ENCODE data around the gene NOTCH1. TPM values are rescaled to one million over a fixed set of nuclear protein-coding genes. Genes with fewer than 3 reads are reported as not detected.
"Not testable (repeated sequence)": the region's sequence is repeated elsewhere in the genome, so short reads cannot be mapped to it uniquely, and the experiment has no call there.

NOTCH1 gene
- total and polyA plus RNA-seq, 3 experiments from 2014 or later = 5.1 to 79.5 (median 70.0) TPM

DNA sequence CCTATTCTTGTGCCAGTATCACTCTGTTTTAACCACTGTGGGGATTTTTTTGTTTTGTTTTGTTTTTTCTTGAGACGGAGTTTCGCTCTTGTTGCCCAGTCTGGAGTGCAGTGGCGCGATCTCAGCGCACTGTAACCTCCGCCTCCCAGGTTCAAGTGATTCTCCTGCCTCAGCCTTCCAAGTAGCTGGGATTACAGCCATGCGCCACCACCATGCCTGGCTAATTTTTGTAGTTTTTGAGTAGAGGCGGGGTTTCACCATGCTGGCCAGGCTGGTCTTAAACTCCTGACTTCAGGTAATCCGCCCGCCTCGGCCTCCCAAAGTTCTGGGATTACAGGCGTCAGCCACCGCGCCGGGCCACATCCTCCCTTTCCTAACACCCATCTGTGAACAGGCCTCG lies 28.8 kb upstream of the NOTCH1 start:
- H3K36me3 ChIP-seq (ENCODE audit: insufficient read depth, low read length); H3K27ac ChIP-seq (ENCODE audit: low read depth, low read length); H3K27me3 ChIP-seq (ENCODE audit: insufficient read depth, low read length, poor library complexity, severe bottlenecking); H3K9me3 Mint-ChIP-seq; H3K9me3 ChIP-seq (ENCODE audit: low read length); H3K4me1 Mint-ChIP-seq; H3K27me3 Mint-ChIP-seq; H3K4me3 ChIP-seq (ENCODE audit: low read length); H3K36me3 Mint-ChIP-seq; H3K4me3 Mint-ChIP-seq; H3K4me1 ChIP-seq (ENCODE audit: insufficient read depth, low read length); DNase-seq: not testable (repeated sequence)
- POLR2A ChIA-PET = interaction anchor here (0.6 kb wide), 1 partner anchor 1002 kb away, joined by 6 read pairs; no protein-coding TSS in a partner anchor
- CTCF ChIA-PET = interaction anchor here (1.4 kb wide), 1 partner anchor 86 kb away, joined by 4 read pairs; no protein-coding TSS in a partner anchor
- H3K27ac Mint-ChIP-seq = peak overlapping the region in 1 of 8 donors; percentile 35

- no peaks in the 10 kb centered on the region for H3K9me3 Mint-ChIP-seq
- CTCF ChIA-PET = no interaction called here
- peak overlapping the region in 3 of 7 donors; percentile 54 to 82 (median 64) for H3K4me3 Mint-ChIP-seq
Observed at GRCh38 chr9:136572828-136573625, 27.2 kb upstream of the NOTCH1 start.

DNA sequence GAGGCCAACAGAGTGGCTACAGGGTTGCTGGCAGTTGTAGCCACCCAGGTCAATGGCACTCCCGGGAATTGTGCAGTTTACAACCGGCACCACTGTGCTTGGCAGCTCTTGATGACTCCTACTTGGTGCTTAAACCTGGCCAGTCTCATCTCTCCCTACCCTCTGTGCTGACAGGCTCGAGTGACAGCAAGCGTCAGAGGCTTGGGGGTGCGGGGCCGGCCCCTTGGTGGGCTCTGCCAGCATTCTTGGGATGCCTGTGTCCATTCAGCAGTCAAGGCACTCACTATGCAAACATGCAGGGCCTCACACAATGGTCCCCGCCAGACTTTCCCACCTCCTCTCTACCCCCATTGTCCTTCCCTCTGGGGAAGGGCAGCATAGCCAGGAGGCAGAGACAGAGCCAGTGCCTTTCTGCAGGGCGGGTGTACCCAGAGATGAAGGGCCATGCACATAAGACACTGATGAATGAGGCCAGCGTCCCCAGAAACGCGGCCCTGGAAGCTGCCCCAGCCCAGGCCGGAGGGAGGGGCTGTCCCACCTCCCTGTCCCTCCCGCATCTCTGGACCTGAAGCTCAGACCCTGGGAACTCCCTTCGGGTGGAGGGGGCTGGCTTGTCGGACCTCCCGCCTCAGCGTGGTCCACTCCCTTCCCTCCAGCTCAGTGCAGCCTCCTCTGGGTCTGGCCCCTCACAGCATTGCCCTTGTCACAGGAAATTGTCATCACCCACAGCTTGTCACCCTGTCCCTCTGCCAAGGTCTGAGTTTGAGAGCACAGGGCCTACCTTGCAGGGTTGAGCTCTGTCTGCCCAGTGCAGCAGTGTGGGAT lies 26.4 kb upstream of the NOTCH1 start:
- peak in 1 of 5 donors; percentile 21 for DNase-seq
- H3K36me3 ChIP-seq (ENCODE audit: insufficient read depth, low read length) = no peaks in the 10 kb centered on the region
- H3K9me3 ChIP-seq (ENCODE audit: low read length) = no peaks in the 10 kb centered on the region
- no peaks in the 10 kb centered on the region for H3K36me3 Mint-ChIP-seq
- POLR2A ChIA-PET = no interaction called here
- CTCF ChIA-PET = no interaction called here
- H3K4me1 ChIP-seq (ENCODE audit: insufficient read depth, low read length) = no peaks in the 10 kb centered on the region
- peak overlapping the region in 5 of 8 donors; percentile 27 to 94 (median 82) for H3K27ac Mint-ChIP-seq
- H3K4me3 ChIP-seq (ENCODE audit: low read length) = no peak overlapping the region
- H3K27me3 ChIP-seq (ENCODE audit: insufficient read depth, low read length, poor library complexity, severe bottlenecking) = no peaks in the 10 kb centered on the region
- no peak overlapping the region for H3K27ac ChIP-seq (ENCODE audit: low read depth, low read length)
- peak overlapping the region in 2 of 7 donors; percentile 51 to 54 for H3K4me3 Mint-ChIP-seq
- peaks cover 0 to 7% (median 4%) of the 10 kb centered on the region in 3 donors for H3K4me1 Mint-ChIP-seq
- no peaks in the 10 kb centered on the region for H3K9me3 Mint-ChIP-seq
- peaks cover 0 to 2% of the 10 kb centered on the region in 2 donors for H3K27me3 Mint-ChIP-seq

More at GRCh38 chr9:136572828-136573625, 27.2 kb upstream of the NOTCH1 start:
- H3K36me3 ChIP-seq (ENCODE audit: insufficient read depth, low read length) = no peaks in the 10 kb centered on the region
- DNase-seq = no peak
- no peak overlapping the region for H3K27ac ChIP-seq (ENCODE audit: low read depth, low read length)
- H3K4me3 ChIP-seq (ENCODE audit: low read length) = no peak overlapping the region
- H3K4me1 ChIP-seq (ENCODE audit: insufficient read depth, low read length) = no peaks in the 10 kb centered on the region
- no peaks in the 10 kb centered on the region for H3K9me3 ChIP-seq (ENCODE audit: low read length)
- Mint-ChIP-seq H3K27ac (peak overlapping the region in 4 of 8 donors; percentile 49 to 94 (median 86)), H3K36me3 (no peaks in the 10 kb centered on the region), H3K4me1 (peaks cover 0 to 7% (median 4%) of the 10 kb centered on the region in 3 donors), H3K27me3 (peaks cover 0 to 2% of the 10 kb centered on the region in 2 donors)
- POLR2A ChIA-PET = no interaction called here
- H3K27me3 ChIP-seq (ENCODE audit: insufficient read depth, low read length, poor library complexity, severe bottlenecking) = no peaks in the 10 kb centered on the region

- POLR2A ChIA-PET = no interaction called here
Observed at GRCh38 chr9:136571531-136571930, 25.7 kb upstream of the NOTCH1 start.

GRCh38 chr9:136570916-136571315 lies 25.1 kb upstream of the NOTCH1 start:
- Histone ChIP-seq H3K27me3 (ENCODE audit: insufficient read depth, low read length, poor library complexity, severe bottlenecking) (no peaks in the 10 kb centered on the region), H3K4me1 (ENCODE audit: insufficient read depth, low read length) (no peaks in the 10 kb centered on the region), H3K36me3 (ENCODE audit: insufficient read depth, low read length) (no peaks in the 10 kb centered on the region), H3K9me3 (ENCODE audit: low read length) (no peaks in the 10 kb centered on the region), H3K27ac (ENCODE audit: low read depth, low read length) (no peak overlapping the region), H3K4me3 (ENCODE audit: low read length) (no peak overlapping the region)
- Mint-ChIP-seq H3K36me3 (no peaks in the 10 kb centered on the region), H3K27ac (peak overlapping the region in 1 of 8 donors; percentile 66), H3K9me3 (no peaks in the 10 kb centered on the region), H3K4me1 (peaks cover 0 to 7% (median 4%) of the 10 kb centered on the region in 3 donors), H3K27me3 (peaks cover 0 to 2% of the 10 kb centered on the region in 2 donors), H3K4me3 (no peak overlapping the region)
- ChIA-PET POLR2A (no interaction called here), CTCF (no interaction called here)
- no peak for DNase-seq

More at GRCh38 chr9:136571531-136571930, 25.7 kb upstream of the NOTCH1 start:
- no peak overlapping the region for H3K4me3 Mint-ChIP-seq
- no peaks in the 10 kb centered on the region for H3K36me3 Mint-ChIP-seq
- H3K9me3 Mint-ChIP-seq = no peaks in the 10 kb centered on the region
- CTCF ChIA-PET = no interaction called here
- Histone ChIP-seq H3K36me3 (ENCODE audit: insufficient read depth, low read length) (no peaks in the 10 kb centered on the region), H3K4me3 (ENCODE audit: low read length) (no peak overlapping the region), H3K27me3 (ENCODE audit: insufficient read depth, low read length, poor library complexity, severe bottlenecking) (no peaks in the 10 kb centered on the region), H3K9me3 (ENCODE audit: low read length) (no peaks in the 10 kb centered on the region), H3K4me1 (ENCODE audit: insufficient read depth, low read length) (no peaks in the 10 kb centered on the region), H3K27ac (ENCODE audit: low read depth, low read length) (no peak overlapping the region)
- H3K27me3 Mint-ChIP-seq = peaks cover 0 to 2% of the 10 kb centered on the region in 2 donors
- no peak for DNase-seq
- H3K4me1 Mint-ChIP-seq = peaks cover 0 to 7% (median 4%) of the 10 kb centered on the region in 3 donors
- H3K27ac Mint-ChIP-seq = peak overlapping the region in 1 of 8 donors; percentile 27

- no peak overlapping the region for H3K4me3 Mint-ChIP-seq
- H3K27me3 Mint-ChIP-seq = peaks cover 0 to 2% of the 10 kb centered on the region in 2 donors
- no peaks in the 10 kb centered on the region for H3K9me3 Mint-ChIP-seq
- H3K27ac Mint-ChIP-seq = no peak overlapping the region
- Histone ChIP-seq H3K4me3 (ENCODE audit: low read length) (no peak overlapping the region), H3K9me3 (ENCODE audit: low read length) (no peaks in the 10 kb centered on the region), H3K27ac (ENCODE audit: low read depth, low read length) (no peak overlapping the region), H3K36me3 (ENCODE audit: insufficient read depth, low read length) (no peaks in the 10 kb centered on the region), H3K27me3 (ENCODE audit: insufficient read depth, low read length, poor library complexity, severe bottlenecking) (no peaks in the 10 kb centered on the region), H3K4me1 (ENCODE audit: insufficient read depth, low read length) (no peaks in the 10 kb centered on the region)
- ChIA-PET POLR2A (no interaction called here), CTCF (no interaction called here)
- no peak for DNase-seq
- no peaks in the 10 kb centered on the region for H3K36me3 Mint-ChIP-seq
- H3K4me1 Mint-ChIP-seq = peaks cover 0 to 7% (median 4%) of the 10 kb centered on the region in 3 donors
Observed at GRCh38 chr9:136570191-136570845, 24.5 kb upstream of the NOTCH1 start.

- H3K36me3 Mint-ChIP-seq = no peaks in the 10 kb centered on the region
- CTCF ChIA-PET = no interaction called here
- no peaks in the 10 kb centered on the region for H3K9me3 Mint-ChIP-seq
- H3K4me3 Mint-ChIP-seq = no peak overlapping the region
- Histone ChIP-seq H3K4me3 (ENCODE audit: low read length) (no peak overlapping the region), H3K27ac (ENCODE audit: low read depth, low read length) (no peak overlapping the region), H3K4me1 (ENCODE audit: insufficient read depth, low read length) (no peaks in the 10 kb centered on the region), H3K27me3 (ENCODE audit: insufficient read depth, low read length, poor library complexity, severe bottlenecking) (no peaks in the 10 kb centered on the region), H3K36me3 (ENCODE audit: insufficient read depth, low read length) (no peaks in the 10 kb centered on the region), H3K9me3 (ENCODE audit: low read length) (no peaks in the 10 kb centered on the region)
- H3K27ac Mint-ChIP-seq = peak overlapping the region in 1 of 8 donors; percentile 3
- peaks cover 0 to 2% of the 10 kb centered on the region in 2 donors for H3K27me3 Mint-ChIP-seq
- POLR2A ChIA-PET = no interaction called here
- no peak for DNase-seq
- H3K4me1 Mint-ChIP-seq = peaks cover 0 to 7% (median 4%) of the 10 kb centered on the region in 3 donors
Observed at GRCh38 chr9:136569526-136570148, 23.8 kb upstream of the NOTCH1 start.

Data from CD8-positive, alpha-beta memory T cell (primary cell).